HCT116 (cell line): ENCODE measurements around the gene CTNNA2. TPM values are rescaled to one million over a fixed set of nuclear protein-coding genes. Genes with fewer than 3 reads are reported as not detected.

ENCODE experiments used
- ATAC-seq: fragments of 200-7000 bp; cut with Tn5 transposase; 2 replicates; pipeline ENCODE4 v1.9.1; 2020; ENCODE audit warnings: mild to moderate bottlenecking, moderate library complexity
- BruUV-seq: library from RNA; stranded (reverse); fragments of 400-500 nt; replicated peaks from 2 replicates; lab custom pipeline; 2021; lab: Mats Ljungman, UMichigan
- CTCF ChIA-PET: fragments of 300-600 bp; sonication (Branson Sonifier 250); formaldehyde crosslinking; loops from one replicate; lab custom pipeline; 2021; ENCODE audit warnings: antibody characterized with exemption; lab: Charles Lee
- POLR2A ChIA-PET: fragments of 300-600, 350-600 bp; sonication (Branson Sonifier 250); formaldehyde crosslinking; loops from one replicate; lab custom pipeline; 2021; ENCODE audit warnings: antibody characterized with exemption; lab: Charles Lee
- RAD21 ChIA-PET, 2 experiments: fragments of 300-600 bp; sonication (Branson Sonifier 250); formaldehyde crosslinking; loops; one replicate each; lab custom pipeline; 2023; ENCODE audit warnings: low total read pairs in 2 of 2; ENCODE audit not compliant: uncharacterized antibody in 2 of 2, unreplicated experiment in 2 of 2, low non-redundant PET in 1 of 2; lab: Charles Lee
- DNase-seq: peaks from one replicate; pipeline ENCODE4 v3.0.0-alpha.2; 2010; ENCODE audit warnings: low read depth, low spot score
- H2AFZ ChIP-seq: fragments of 200-600 bp; shearing (Covaris generic), sonication (generic); 2 replicates; pipeline ENCODE4 v1.6.1; 2017; ENCODE audit warnings: low read depth, mixed run types, mixed read lengths, antibody characterized with exemption, low read length; ENCODE audit not compliant: poor library complexity, severe bottlenecking
- H3K27ac ChIP-seq: 2 replicates; pipeline ENCODE4 v1.5.1; 2012; ENCODE audit warnings: low read depth, low read length
- H3K27me3 ChIP-seq: fragments of 200-600 bp; sonication (generic); 2 replicates; pipeline ENCODE4 v1.6.1; 2016; ENCODE audit warnings: mixed run types, low read length, mixed read lengths; ENCODE audit not compliant: insufficient read depth
- H3K36me3 ChIP-seq, 2 experiments: fragments of 200-500 bp in 1 of 2; fragments of 200-600 bp in 1 of 2; sonication (Bioruptor generic) in 1 of 2; sonication (generic) in 1 of 2; 2 replicates each; pipeline versions ENCODE4 v1.5.1 to v1.6.1; 2014 to 2016; ENCODE audit warnings: low read length in 2 of 2, inconsistent platforms in 1 of 2, mixed read lengths in 1 of 2, mixed run types in 1 of 2; ENCODE audit not compliant: insufficient read depth in 2 of 2, control insufficient read depth in 1 of 2
- H3K4me1 ChIP-seq, 2 experiments: fragments of 200-600 bp in 1 of 2; sonication (generic) in 1 of 2; 2 replicates each; pipeline versions ENCODE4 v1.5.1 to v1.6.1; 2012 to 2017; ENCODE audit warnings: low read length in 2 of 2, inconsistent platforms in 1 of 2, mild to moderate bottlenecking in 1 of 2, mixed read lengths in 1 of 2, mixed run types in 1 of 2, moderate library complexity in 1 of 2; ENCODE audit not compliant: insufficient read depth in 2 of 2, control insufficient read depth in 1 of 2
- H3K4me2 ChIP-seq: fragments of 200-600 bp; sonication (generic); 2 replicates; pipeline ENCODE4 v1.6.1; 2017; ENCODE audit warnings: mixed run types, low read length, mixed read lengths
- H3K4me3 ChIP-seq, 2 experiments: fragments of 200-600 bp in 1 of 2; sonication (generic) in 1 of 2; replicated peaks in 1 of 2; 2 replicates each; pipeline ENCODE4 v1.5.1; 2011 to 2016; ENCODE audit warnings: low read length in 2 of 2, control low read depth in 1 of 2, low read depth in 1 of 2, mild to moderate bottlenecking in 1 of 2, mixed read lengths in 1 of 2, mixed run types in 1 of 2
- H3K79me2 ChIP-seq: fragments of 200-600 bp; sonication (generic); 2 replicates; pipeline ENCODE4 v1.6.1; 2017; ENCODE audit warnings: mild to moderate bottlenecking, mixed run types, low read length, moderate library complexity, mixed read lengths; ENCODE audit not compliant: insufficient read depth
- H3K9ac ChIP-seq: fragments of 200-600 bp; sonication (generic); 2 replicates; pipeline ENCODE4 v1.6.1; 2016; ENCODE audit warnings: low read length, mixed read lengths
- H3K9me2 ChIP-seq: fragments of 200-600 bp; sonication (generic), shearing (Covaris generic); 2 replicates; pipeline ENCODE4 v1.6.1; 2017; ENCODE audit warnings: mixed run types, mild to moderate bottlenecking, moderate library complexity; ENCODE audit not compliant: insufficient read depth
- H3K9me3 ChIP-seq, 2 experiments: fragments of 200-500 bp in 1 of 2; fragments of 200-600 bp in 1 of 2; sonication (Bioruptor generic) in 1 of 2; sonication (generic) in 1 of 2; 2 replicates each; pipeline ENCODE4 v1.6.1; 2014 to 2017; ENCODE audit warnings: low read length in 2 of 2, mixed read lengths in 2 of 2, inconsistent platforms in 1 of 2, low read depth in 1 of 2, mild to moderate bottlenecking in 1 of 2, mixed run types in 1 of 2, moderate library complexity in 1 of 2; ENCODE audit not compliant: control insufficient read depth in 1 of 2, insufficient read depth in 1 of 2
- H4K20me1 ChIP-seq: fragments of 200-600 bp; sonication (generic), shearing (Covaris generic); 2 replicates; pipeline ENCODE4 v1.6.1; 2017; ENCODE audit warnings: mixed run types, mild to moderate bottlenecking, moderate library complexity; ENCODE audit not compliant: insufficient read depth
- CTCF ChIP-seq, 3 experiments: fragments of 200-600 bp in 1 of 3; sonication (generic) in 1 of 3; IDR thresholded peaks in 2 of 3; conservative IDR thresholded peaks in 1 of 3; 2 replicates each; pipeline ENCODE4 v1.5.1; 2012 to 2017; ENCODE audit warnings: low read depth in 2 of 3, low read length in 2 of 3, antibody characterized with exemption in 1 of 3, borderline replicate concordance in 1 of 3, control low read depth in 1 of 3, mild to moderate bottlenecking in 1 of 3, mixed read lengths in 1 of 3, mixed run types in 1 of 3, moderate library complexity in 1 of 3; ENCODE audit not compliant: insufficient read depth in 1 of 3
- EZH2phosphoT487 ChIP-seq: fragments of 200-600 bp; IDR thresholded peaks from 2 replicates; pipeline ENCODE4 v1.6.1; 2018; ENCODE audit warnings: antibody characterized with exemption, borderline replicate concordance
- JUND ChIP-seq: IDR thresholded peaks from 2 replicates; pipeline ENCODE4 v1.6.1; 2012
- POLR2AphosphoS5 ChIP-seq: IDR thresholded peaks from 2 replicates; pipeline ENCODE4 v1.6.1; 2011; ENCODE audit warnings: mild to moderate bottlenecking, low read depth, low read length, moderate library complexity
- RAD21 ChIP-seq: IDR thresholded peaks from 2 replicates; pipeline ENCODE4 v1.6.1; 2012; ENCODE audit warnings: low read depth, mild to moderate bottlenecking
- REST ChIP-seq: IDR thresholded peaks from 2 replicates; pipeline ENCODE4 v1.6.1; 2012; ENCODE audit warnings: low read depth
- SIN3A ChIP-seq: IDR thresholded peaks from 2 replicates; pipeline ENCODE4 v1.6.1; 2012; ENCODE audit warnings: low read depth
- SP1 ChIP-seq: IDR thresholded peaks from 2 replicates; pipeline ENCODE4 v1.6.1; 2012; ENCODE audit warnings: low read depth
- SRF ChIP-seq: IDR thresholded peaks from 2 replicates; pipeline ENCODE4 v1.6.1; 2012; ENCODE audit warnings: low read depth
- TCF7L2 ChIP-seq: IDR thresholded peaks from 2 replicates; pipeline ENCODE4 v1.7.0; 2011; ENCODE audit warnings: borderline replicate concordance, inconsistent platforms; ENCODE audit not compliant: insufficient read depth, insufficient read length; ENCODE audit errors: extremely low read depth
- YY1 ChIP-seq: IDR thresholded peaks from 2 replicates; pipeline ENCODE4 v1.6.1; 2011; ENCODE audit warnings: low read length, low read depth, moderate library complexity, mild to moderate bottlenecking; ENCODE audit not compliant: insufficient replicate concordance; ENCODE audit errors: extremely low read depth
- ZNF274 ChIP-seq: fragments of 200-500 bp; sonication (Bioruptor generic); IDR thresholded peaks from 2 replicates; pipeline ENCODE4 v1.6.1; 2014; ENCODE audit warnings: mild to moderate bottlenecking, low read depth, low read length, inconsistent platforms
- intact Hi-C: fragments of 100-400 bp; cut with micrococcal nuclease; formaldehyde crosslinking; loops from 2 replicates; pipeline ENCODE4 v1.10.0; 2022
- total RNA-seq: library from RNA; stranded (reverse); gene quantifications from one replicate; pipeline ENCODE4 v1.2.1, GENCODE V29; 2021; ENCODE audit not compliant: unreplicated experiment

Gene CTNNA2
- total RNA-seq, 1 experiment from 2014 or later = not detected

GRCh38 chr2:80008596-80008995 lies 495.7 kb downstream of the CTNNA2 start:
- Histone ChIP-seq H3K4me1 (no peaks in the 10 kb centered on the region), H3K36me3 (no peaks in the 10 kb centered on the region), H3K9me2 (no peaks in the 10 kb centered on the region), H3K27me3 (no peaks in the 10 kb centered on the region), H3K27ac (no peak overlapping the region), H3K4me2 (no peak overlapping the region), H3K79me2 (no peaks in the 10 kb centered on the region), H3K9ac (no peak overlapping the region), H4K20me1 (no peaks in the 10 kb centered on the region), H3K4me3 (no peak overlapping the region), H2AFZ (no peak overlapping the region), H3K9me3 (peaks cover 7 to 12% of the 10 kb centered on the region in 2 experiments; a peak in 3 of 4 replicates)
- DNase-seq (no peak), ATAC-seq (no peak)
- CTCF ChIA-PET = no interaction called here
- RAD21 ChIA-PET = no interaction called here
- no TSS peak for BruUV-seq
- intact Hi-C loops = no loop called here
- TF ChIP-seq SP1 (no peak), POLR2AphosphoS5 (no peak), JUND (no peak), RAD21 (no peak), CTCF (IDR thresholded peaks at IDR 0.05 in 2 of 3, conservative IDR thresholded peaks at IDR 0.05 in 1 of 3; ENCODE audit: borderline replicate concordance in 1 of 3, insufficient read depth in 1 of 3, low read depth in 2 of 3, low read length in 2 of 3) (no peak), EZH2phosphoT487 (no peak)
- POLR2A ChIA-PET = no interaction called here

- ATAC-seq = no peak
- H3K9ac ChIP-seq = no peak overlapping the region
- POLR2A ChIA-PET = no interaction called here
- TF ChIP-seq SIN3A = no peak
- no peak for TF ChIP-seq ZNF274
- TF ChIP-seq CTCF (IDR thresholded peaks at IDR 0.05 in 2 of 3, conservative IDR thresholded peaks at IDR 0.05 in 1 of 3; ENCODE audit: borderline replicate concordance in 1 of 3, insufficient read depth in 1 of 3, low read depth in 2 of 3, low read length in 2 of 3) = no peak
- TF ChIP-seq YY1 = no peak
- TF ChIP-seq REST = no peak
- no peak for TF ChIP-seq SP1
- no peak for TF ChIP-seq TCF7L2
- no peak for TF ChIP-seq SRF
Measured at GRCh38 chr2:80009211-80009610, 496.4 kb downstream of the CTNNA2 start.

More at GRCh38 chr2:80009211-80009610, 496.4 kb downstream of the CTNNA2 start:
- no peak for DNase-seq
- H3K36me3 ChIP-seq = no peaks in the 10 kb centered on the region
- H3K9me3 ChIP-seq = peaks cover 7 to 14% of the 10 kb centered on the region in 2 experiments; a peak in 3 of 4 replicates
- no peaks in the 10 kb centered on the region for H4K20me1 ChIP-seq
- H2AFZ ChIP-seq = no peak overlapping the region
- H3K79me2 ChIP-seq = no peaks in the 10 kb centered on the region
- H3K4me1 ChIP-seq = no peaks in the 10 kb centered on the region
- H3K27ac ChIP-seq = no peak overlapping the region
- CTCF ChIA-PET = no interaction called here
- no peak overlapping the region for H3K4me3 ChIP-seq
- BruUV-seq = no TSS peak
- H3K27me3 ChIP-seq = no peaks in the 10 kb centered on the region
- RAD21 ChIA-PET = no interaction called here
- no peaks in the 10 kb centered on the region for H3K9me2 ChIP-seq
- H3K4me2 ChIP-seq = no peak overlapping the region
- intact Hi-C loops = no loop called here
